Activated naive CD4-positive, alpha-beta T cell treated with anti-CD3 and anti-CD28 coated beads for 36 hours (primary cell): Measurements from ENCODE around the gene PAFAH1B1. TPM values are rescaled to one million over a fixed set of nuclear protein-coding genes. Genes with fewer than 3 reads are reported as not detected.
"Not testable (repeated sequence)": the region's sequence is repeated elsewhere in the genome, so short reads cannot be mapped to it uniquely, and the experiment has no call there.

Experiments used
- CTCF ChIA-PET: fragments of 350-600 bp; sonication (Branson Sonifier 250); formaldehyde crosslinking; loops from one replicate; lab custom pipeline; 2021; ENCODE audit warnings: antibody characterized with exemption; lab: Charles Lee
- DNase-seq: peaks from one replicate; pipeline ENCODE4 v3.0.0-alpha.2; 2020
- H3K27ac Mint-ChIP-seq: one replicate; pipeline ENCODE4 v1.8.0; 2021; ENCODE audit warnings: mild to moderate bottlenecking, mixed read lengths
- H3K27me3 Mint-ChIP-seq: one replicate; pipeline ENCODE4 v1.8.0; 2021; ENCODE audit warnings: low read depth, mixed read lengths
- H3K36me3 Mint-ChIP-seq: one replicate; pipeline ENCODE4 v1.8.0; 2021; ENCODE audit warnings: low read depth, mixed read lengths
- H3K4me1 Mint-ChIP-seq: one replicate; pipeline ENCODE4 v1.8.0; 2021; ENCODE audit warnings: low read depth, mixed read lengths
- H3K4me3 Mint-ChIP-seq: one replicate; pipeline ENCODE4 v1.8.0; 2021; ENCODE audit warnings: mild to moderate bottlenecking, moderate library complexity, mixed read lengths
- H3K9me3 Mint-ChIP-seq: one replicate; pipeline ENCODE4 v1.8.0; 2021; ENCODE audit warnings: mixed read lengths
- intact Hi-C: fragments of 100-400 bp; cut with micrococcal nuclease; formaldehyde crosslinking; loops from one replicate; pipeline ENCODE4 v1.15.1; 2023
- total RNA-seq, 2 experiments: library from RNA; stranded (reverse); gene quantifications; one replicate each; pipeline ENCODE4 v1.2.3, GENCODE V29; 2021

Gene PAFAH1B1
- total RNA-seq, 2 experiments from 2014 or later: 142 to 145 TPM

- H3K27me3 Mint-ChIP-seq, H3K4me3 Mint-ChIP-seq, DNase-seq, intact Hi-C loops, CTCF ChIA-PET: not testable (repeated sequence)
- Mint-ChIP-seq H3K4me1 (peaks cover 81% of the 10 kb centered on the region), H3K27ac (peak overlapping the region; percentile 61), H3K36me3 (peaks cover 28% of the 10 kb centered on the region), H3K9me3 (peaks cover 22% of the 10 kb centered on the region)
Observed at GRCh38 chr17:2626626-2627219, 33.3 kb downstream of the PAFAH1B1 start.

DNA sequence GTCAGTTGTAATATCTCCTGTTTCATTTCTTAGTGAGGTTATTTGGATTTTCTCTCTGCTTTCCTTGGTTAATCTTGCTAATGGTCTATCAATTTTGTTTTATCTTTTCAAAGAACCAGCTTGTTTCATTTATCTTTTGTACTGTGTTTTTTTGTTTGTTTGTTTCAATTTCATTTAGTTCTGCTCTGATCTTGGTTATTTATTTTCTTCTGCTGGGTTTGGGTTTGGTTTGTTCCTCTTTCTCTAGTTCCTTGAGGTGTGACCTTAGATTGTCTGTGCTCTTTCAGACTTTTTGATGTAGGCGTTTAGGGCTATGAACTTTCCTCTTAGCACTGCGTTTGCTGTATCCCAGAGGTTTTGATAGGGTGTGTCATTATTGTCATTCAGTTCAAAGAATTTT lies 35.5 kb downstream of the PAFAH1B1 start:
- H3K4me3 Mint-ChIP-seq, CTCF ChIA-PET, H3K36me3 Mint-ChIP-seq, intact Hi-C loops, H3K27me3 Mint-ChIP-seq, DNase-seq: not testable (repeated sequence)
- Mint-ChIP-seq H3K27ac (peak overlapping the region; percentile 67), H3K9me3 (peaks cover 19% of the 10 kb centered on the region), H3K4me1 (peaks cover 80% of the 10 kb centered on the region)

DNA sequence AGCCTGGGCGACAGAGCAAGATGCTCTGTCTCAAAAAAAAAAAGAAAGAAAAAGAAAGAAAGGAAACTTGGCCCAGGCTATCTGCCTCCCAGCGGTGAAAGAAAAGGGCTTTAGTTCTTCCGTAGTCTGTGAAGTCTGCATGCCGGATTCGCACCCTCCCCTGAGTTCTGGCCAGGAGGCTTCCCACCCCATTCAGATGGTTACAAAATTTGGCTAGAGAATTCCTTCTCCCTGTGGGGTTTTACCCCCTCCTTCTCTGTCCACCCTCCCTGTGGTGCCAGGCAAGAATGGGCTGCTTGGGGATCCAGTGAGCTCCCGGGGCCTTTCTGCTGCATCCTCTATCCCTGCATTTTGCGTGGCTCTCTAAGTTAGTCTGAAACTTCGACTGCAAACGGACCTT lies 37.8 kb downstream of the PAFAH1B1 start:
- intact Hi-C loops: no loop called here
- no peak overlapping the region for H3K27ac Mint-ChIP-seq
- CTCF ChIA-PET: no interaction called here

GRCh38 chr17:2634361-2634960 lies 41.0 kb downstream of the PAFAH1B1 start:
- CTCF ChIA-PET: no interaction called here
- DNase-seq: no peak
- intact Hi-C loops: no loop called here
- Mint-ChIP-seq H3K27me3 (no peaks in the 10 kb centered on the region), H3K36me3 (peaks cover 5% of the 10 kb centered on the region), H3K4me3 (no peak overlapping the region), H3K9me3 (no peaks in the 10 kb centered on the region), H3K4me1 (peaks cover 66% of the 10 kb centered on the region), H3K27ac (peak overlapping the region; percentile 11)

More for the DNA sequence above, 37.8 kb downstream of the PAFAH1B1 start:
- Mint-ChIP-seq H3K9me3 (peaks cover 19% of the 10 kb centered on the region), H3K4me3 (no peak overlapping the region), H3K27me3 (no peaks in the 10 kb centered on the region), H3K36me3 (peaks cover 6% of the 10 kb centered on the region), H3K4me1 (peaks cover 83% of the 10 kb centered on the region)
- DNase-seq: no peak

- no peak for DNase-seq
- intact Hi-C loops: no loop called here
- Mint-ChIP-seq H3K27ac (no peak overlapping the region), H3K36me3 (peaks cover 8% of the 10 kb centered on the region), H3K27me3 (no peaks in the 10 kb centered on the region), H3K4me3 (no peak overlapping the region), H3K4me1 (peaks cover 58% of the 10 kb centered on the region), H3K9me3 (no peaks in the 10 kb centered on the region)
- CTCF ChIA-PET: no interaction called here
Observed at GRCh38 chr17:2635241-2635640, 41.8 kb downstream of the PAFAH1B1 start.

GRCh38 chr17:2635675-2636074 lies 42.2 kb downstream of the PAFAH1B1 start:
- Mint-ChIP-seq H3K27ac (no peak overlapping the region), H3K4me3 (no peak overlapping the region), H3K36me3 (peaks cover 13% of the 10 kb centered on the region), H3K4me1 (peaks cover 57% of the 10 kb centered on the region), H3K9me3 (no peaks in the 10 kb centered on the region), H3K27me3 (no peaks in the 10 kb centered on the region)
- DNase-seq: no peak
- intact Hi-C loops: no loop called here
- CTCF ChIA-PET: interaction anchor here (0.6 kb wide), 1 partner anchor 35 kb away, joined by 4 read pairs; no protein-coding TSS in a partner anchor

GRCh38 chr17:2636169-2636930 lies 42.9 kb downstream of the PAFAH1B1 start:
- H3K9me3 Mint-ChIP-seq: no peaks in the 10 kb centered on the region
- CTCF ChIA-PET: interaction anchor here (0.6 kb wide), 1 partner anchor 36 kb away, joined by 4 read pairs; no protein-coding TSS in a partner anchor
- no peak overlapping the region for H3K27ac Mint-ChIP-seq
- no peak overlapping the region for H3K4me3 Mint-ChIP-seq
- intact Hi-C loops: no loop called here
- peaks cover 57% of the 10 kb centered on the region for H3K4me1 Mint-ChIP-seq
- H3K36me3 Mint-ChIP-seq: peaks cover 17% of the 10 kb centered on the region
- no peaks in the 10 kb centered on the region for H3K27me3 Mint-ChIP-seq
- DNase-seq: no peak

DNA sequence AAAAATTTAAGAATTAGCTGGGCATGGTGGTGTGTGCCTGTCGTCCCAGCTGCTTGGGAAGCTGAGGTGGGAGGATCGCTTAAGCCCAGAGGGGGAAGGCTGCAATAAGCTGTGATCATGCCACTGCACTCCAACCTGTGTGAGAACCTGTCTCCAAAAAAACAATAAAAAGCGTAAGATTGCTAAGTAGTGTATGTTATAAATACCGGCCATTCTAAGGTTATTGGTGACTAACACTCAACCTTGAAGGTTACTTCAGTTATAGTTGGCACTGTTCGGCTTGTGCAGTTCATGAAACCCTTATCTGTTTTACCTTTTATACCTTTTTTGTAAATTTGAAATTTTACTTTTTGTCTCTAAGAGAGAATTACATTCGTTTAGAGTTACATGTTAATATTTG lies 44.0 kb downstream of the PAFAH1B1 start:
- Mint-ChIP-seq H3K4me3 (no peak overlapping the region), H3K36me3 (peaks cover 17% of the 10 kb centered on the region), H3K4me1 (peaks cover 49% of the 10 kb centered on the region), H3K9me3 (no peaks in the 10 kb centered on the region), H3K27ac (no peak overlapping the region), H3K27me3 (no peaks in the 10 kb centered on the region)
- CTCF ChIA-PET: no interaction called here
- DNase-seq: no peak
- intact Hi-C loops: no loop called here

DNA sequence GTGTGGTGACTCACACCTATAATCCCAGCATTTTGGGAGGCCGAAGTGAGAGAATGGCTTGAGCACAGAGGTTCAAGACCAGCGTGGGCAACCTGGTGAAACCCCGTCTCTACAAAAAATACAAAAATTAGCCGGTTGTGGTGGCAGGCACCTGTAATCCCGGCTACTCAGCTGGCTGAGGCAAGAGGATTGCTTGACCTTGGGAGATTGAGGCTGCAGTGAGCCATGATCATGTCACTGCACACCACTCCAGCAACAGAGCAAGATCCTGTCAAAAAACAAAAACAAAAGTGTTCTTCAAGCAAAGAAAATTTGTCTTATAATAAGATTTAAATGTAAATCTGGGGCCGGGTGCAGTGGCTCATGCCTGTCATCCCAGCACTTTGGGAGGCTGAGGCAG lies 51.5 kb downstream of the PAFAH1B1 start:
- peaks cover 15% of the 10 kb centered on the region for H3K4me1 Mint-ChIP-seq
- no peak overlapping the region for H3K27ac Mint-ChIP-seq
- DNase-seq: no peak
- no peak overlapping the region for H3K4me3 Mint-ChIP-seq
- no peaks in the 10 kb centered on the region for H3K9me3 Mint-ChIP-seq
- peaks cover 21% of the 10 kb centered on the region for H3K36me3 Mint-ChIP-seq
- intact Hi-C loops: no loop called here
- no peaks in the 10 kb centered on the region for H3K27me3 Mint-ChIP-seq
- CTCF ChIA-PET: no interaction called here

DNA sequence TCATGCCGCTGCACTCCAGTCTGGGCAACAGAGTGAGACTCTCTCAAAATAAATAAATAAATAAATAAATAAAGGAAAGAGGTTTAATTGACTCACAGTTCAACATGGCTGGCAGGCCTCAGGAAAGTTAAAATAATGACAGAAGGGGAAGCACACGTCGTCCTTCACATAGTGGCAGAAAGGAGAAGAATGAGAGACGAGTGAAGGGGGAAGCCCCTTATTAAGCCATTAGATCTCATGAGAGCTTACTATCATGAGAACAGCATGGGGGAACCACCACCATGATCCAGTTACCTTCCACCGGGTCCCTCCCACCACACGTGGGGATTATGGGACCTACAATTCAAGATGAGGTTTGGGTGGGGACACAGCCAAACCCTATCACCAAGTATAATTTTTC lies 54.5 kb downstream of the PAFAH1B1 start:
- Mint-ChIP-seq H3K4me1 (peaks cover 11% of the 10 kb centered on the region), H3K27ac (no peak overlapping the region), H3K27me3 (no peaks in the 10 kb centered on the region), H3K4me3 (no peak overlapping the region), H3K9me3 (no peaks in the 10 kb centered on the region), H3K36me3 (peaks cover 30% of the 10 kb centered on the region)
- no peak for DNase-seq
- CTCF ChIA-PET: interaction anchor here (0.9 kb wide), 1 partner anchor 17 kb away, joined by 5 read pairs; no protein-coding TSS in a partner anchor
- intact Hi-C loops: no loop called here

- Mint-ChIP-seq H3K36me3 (peaks cover 31% of the 10 kb centered on the region), H3K27ac (no peak overlapping the region), H3K4me1 (peaks cover 16% of the 10 kb centered on the region), H3K9me3 (no peaks in the 10 kb centered on the region), H3K4me3 (no peak overlapping the region), H3K27me3 (no peaks in the 10 kb centered on the region)
- CTCF ChIA-PET: no interaction called here
- intact Hi-C loops: no loop called here
- DNase-seq: no peak
Observed at GRCh38 chr17:2649191-2649590, 55.7 kb downstream of the PAFAH1B1 start.

DNA sequence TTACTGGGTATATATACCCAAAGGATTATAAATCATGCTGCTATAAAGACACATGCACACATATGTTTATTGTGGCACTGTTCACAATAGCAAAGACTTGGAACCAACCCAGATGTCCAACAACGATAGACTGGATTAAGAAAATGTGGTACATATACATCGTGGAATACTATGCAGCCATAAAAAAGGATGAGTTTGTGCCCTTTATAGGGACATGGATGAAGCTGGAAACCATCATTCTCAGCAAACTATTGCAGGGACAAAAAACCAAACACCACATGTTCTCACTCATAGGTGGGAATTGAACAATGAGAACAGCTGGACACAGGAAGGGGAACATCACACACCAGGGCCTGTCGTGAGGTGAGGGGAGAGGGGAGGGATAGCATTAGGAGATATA lies 59.5 kb downstream of the PAFAH1B1 start:
- DNase-seq: not testable (repeated sequence)
- H3K36me3 Mint-ChIP-seq: peaks cover 29% of the 10 kb centered on the region

More for the DNA sequence above, 59.5 kb downstream of the PAFAH1B1 start:
- H3K27me3 Mint-ChIP-seq, intact Hi-C loops, H3K9me3 Mint-ChIP-seq, H3K4me3 Mint-ChIP-seq: not testable (repeated sequence)
- peaks cover 38% of the 10 kb centered on the region for H3K4me1 Mint-ChIP-seq
- CTCF ChIA-PET: interaction anchor here (0.6 kb wide), 1 partner anchor 419 kb away, joined by 3 read pairs; no protein-coding TSS in a partner anchor
- peak overlapping the region; percentile 73 for H3K27ac Mint-ChIP-seq
